NCI-H1930 (cell line): ENCODE results near the gene MED15.
"Not testable (repeated sequence)": the region's sequence is repeated elsewhere in the genome, so short reads cannot be mapped to it uniquely, and the experiment has no call there.

ENCODE experiments used
- DNase-seq, 2 experiments: peaks; one replicate each; lab custom pipeline; 2025; lab: John Stamatoyannopoulos, UW

MED15 gene

GRCh38 chr22:20604092-20604747 is 96.8 kb downstream of the MED15 start:
- no peak for DNase-seq

- DNase-seq = no peak
These were observed 97.4 kb downstream of the MED15 start for GRCh38 chr22:20604776-20605221.

GRCh38 chr22:20605328-20605727 is 97.9 kb downstream of the MED15 start:
- DNase-seq = no peak

- peak; percentile 22 to 49 for DNase-seq
These were observed 98.8 kb downstream of the MED15 start for GRCh38 chr22:20606041-20606783.

GRCh38 chr22:20606784-20607128 is 99.3 kb downstream of the MED15 start:
- DNase-seq = no peak

DNA sequence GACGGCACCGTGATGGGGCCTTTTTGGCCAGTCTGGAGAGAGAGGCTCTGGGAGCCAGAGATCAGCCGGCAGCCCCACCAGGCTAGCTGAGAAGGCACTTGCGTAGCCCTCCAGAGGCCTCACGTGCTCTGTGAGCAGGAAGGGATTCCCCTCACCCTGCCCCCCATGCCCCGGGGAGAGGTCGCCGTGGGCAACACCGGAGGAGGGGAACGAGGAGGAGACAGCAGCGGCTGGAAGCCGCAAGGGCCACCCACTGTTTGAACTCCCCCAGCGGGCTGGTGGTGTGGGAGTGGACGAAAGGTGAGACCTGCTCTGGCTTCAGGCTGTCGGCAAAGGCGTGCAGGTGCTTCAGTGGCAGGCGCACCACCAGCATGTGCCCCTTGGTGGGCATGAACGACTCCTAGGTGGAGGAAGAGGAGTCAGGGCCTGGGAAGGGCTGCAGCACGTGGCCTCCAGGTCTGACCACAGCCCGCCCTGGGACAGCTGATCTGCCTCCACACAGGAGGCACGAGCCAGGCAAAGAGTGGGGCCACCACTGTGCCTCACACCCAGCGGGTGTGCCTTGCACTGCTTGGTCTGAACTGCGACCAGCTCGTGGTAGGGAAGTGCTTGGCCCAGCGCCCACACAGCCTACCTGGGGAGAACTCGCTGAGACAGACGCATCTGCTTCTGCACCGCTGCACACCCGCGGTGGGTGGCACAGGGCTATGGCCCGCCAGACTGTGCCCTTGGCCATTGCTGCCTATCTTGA is 99.9 kb downstream of the MED15 start:
- no peak for DNase-seq

DNA sequence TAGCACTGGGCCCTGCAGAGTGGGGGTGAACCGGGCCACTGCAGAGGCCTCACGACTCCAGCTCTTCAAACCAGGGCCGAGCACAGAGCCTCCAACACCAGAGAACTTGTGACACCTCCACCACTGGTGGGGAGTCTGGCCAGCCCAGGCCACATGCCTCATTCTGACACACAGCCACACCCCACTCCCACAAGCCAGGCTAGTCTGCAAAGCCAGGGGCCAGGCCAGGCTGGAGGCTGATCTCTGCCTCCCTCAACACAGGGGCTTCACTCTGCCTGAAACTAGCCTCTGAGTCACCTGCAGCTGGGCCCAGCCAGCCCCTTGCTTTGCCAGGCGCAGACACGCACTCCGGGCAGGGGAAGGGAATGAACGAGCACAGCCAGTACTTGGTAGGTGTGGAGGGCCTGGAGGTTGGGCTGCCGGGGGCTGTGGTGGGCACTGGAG is 102.9 kb downstream of the MED15 start:
- DNase-seq = no peak

DNA sequence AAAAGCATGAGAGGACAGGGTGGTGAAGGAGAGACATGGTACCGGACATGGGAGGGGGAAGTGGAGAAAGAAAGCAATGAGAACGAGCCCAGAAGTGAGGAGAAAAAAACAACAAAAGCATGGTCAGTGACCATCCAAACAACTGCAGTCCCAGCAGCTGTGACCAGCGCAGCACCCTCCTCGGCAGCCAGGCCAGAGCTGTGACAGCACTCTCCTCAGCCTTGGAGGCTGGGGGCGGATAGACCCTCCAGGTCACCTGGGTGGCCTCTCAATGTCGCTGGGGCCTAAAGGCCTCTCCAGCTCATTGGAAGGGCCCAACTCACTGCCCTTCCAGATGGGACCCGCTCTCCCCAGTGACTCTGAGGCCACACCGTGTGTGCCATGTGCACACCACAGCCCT is 103.3 kb downstream of the MED15 start:
- DNase-seq = no peak

GRCh38 chr22:20611418-20611817 is 104.0 kb downstream of the MED15 start:
- no peak for DNase-seq

DNA sequence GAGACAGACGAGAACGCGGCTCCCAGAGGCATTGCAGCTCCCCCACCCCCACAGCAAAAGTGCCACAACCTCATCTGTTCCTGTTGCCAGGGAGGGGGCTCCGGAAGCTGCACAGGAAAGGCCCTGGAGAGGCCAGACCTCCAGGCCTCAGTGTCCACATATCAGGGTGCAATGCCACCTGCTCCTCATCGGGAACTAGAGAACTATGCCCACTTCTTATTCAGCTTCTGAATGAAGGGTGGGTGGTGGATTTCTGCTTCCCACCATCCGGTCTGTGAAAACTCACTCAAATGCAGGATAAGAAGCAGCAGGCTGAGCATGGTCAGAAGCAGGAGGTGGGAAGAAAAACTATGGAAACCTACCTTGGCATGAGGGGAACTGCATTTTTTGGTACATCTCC is 105.9 kb downstream of the MED15 start:
- DNase-seq = no peak

GRCh38 chr22:20615021-20615420 is 107.6 kb downstream of the MED15 start:
- DNase-seq = no peak

DNA sequence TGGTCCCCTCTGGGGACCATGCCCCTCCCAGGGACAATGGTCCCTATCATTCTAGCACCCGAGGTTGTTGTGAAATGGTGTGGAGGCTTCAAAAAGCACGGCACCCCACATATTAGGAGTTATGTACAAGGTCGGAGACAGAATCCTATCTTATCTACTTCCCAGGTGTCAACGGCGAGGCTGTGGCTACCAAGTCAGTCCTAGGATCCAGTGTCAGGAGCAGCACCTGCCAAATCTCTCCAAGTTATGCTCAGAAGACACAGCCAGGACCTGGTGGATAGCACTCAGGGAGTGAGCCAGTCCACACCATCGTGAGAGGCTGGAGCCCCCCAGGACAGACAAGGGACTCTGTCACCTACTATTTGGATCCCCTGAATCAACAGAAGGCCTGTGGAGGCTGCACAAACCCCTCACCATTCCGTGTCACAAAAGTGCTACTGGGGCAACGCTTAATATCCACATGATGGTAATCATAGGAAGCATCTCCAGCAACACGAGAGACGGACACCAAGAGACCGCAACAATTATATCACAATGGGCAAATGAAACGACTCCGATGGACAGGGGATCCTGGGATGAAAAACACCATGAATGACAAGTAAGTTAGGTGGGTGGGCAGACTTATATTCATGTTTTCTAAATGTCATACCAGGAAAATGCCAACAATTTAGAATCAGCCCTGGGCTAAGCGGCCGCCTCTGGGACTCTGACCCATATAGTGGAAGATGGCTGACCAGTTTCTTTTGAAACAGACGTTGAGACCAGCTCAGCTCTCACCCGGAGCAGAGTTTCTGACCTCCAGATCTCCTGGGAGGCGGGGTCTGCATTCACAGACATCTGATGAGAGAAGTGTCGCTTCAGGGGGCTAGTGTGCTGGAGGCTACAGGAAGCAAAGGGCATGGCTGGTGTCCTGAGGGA is 108.4 kb downstream of the MED15 start:
- DNase-seq = no peak

- no peak for DNase-seq
These were observed 109.1 kb downstream of the MED15 start for GRCh38 chr22:20616451-20617043.

GRCh38 chr22:20618488-20618887 is 111.1 kb downstream of the MED15 start:
- DNase-seq = no peak

- DNase-seq = no peak
These were observed 111.9 kb downstream of the MED15 start for GRCh38 chr22:20619045-20619892.

DNA sequence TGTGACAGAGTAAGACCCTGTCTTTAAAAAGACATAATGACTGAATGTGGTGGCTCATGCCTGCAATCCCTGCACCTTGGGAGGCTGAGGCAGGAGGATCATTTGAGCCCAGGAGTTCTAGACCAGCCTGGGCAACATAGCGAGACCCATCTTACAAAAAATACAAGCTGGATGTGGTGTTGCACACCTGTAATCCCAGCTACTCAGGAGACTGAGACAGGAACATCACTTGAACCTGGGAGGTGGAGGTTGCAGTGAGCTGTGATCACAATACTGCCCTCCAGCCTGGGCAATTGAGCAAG is 112.4 kb downstream of the MED15 start:
- not testable (repeated sequence) for DNase-seq

GRCh38 chr22:20621162-20621561 is 113.8 kb downstream of the MED15 start:
- no peak for DNase-seq

- no peak for DNase-seq
These were observed 115.4 kb downstream of the MED15 start for GRCh38 chr22:20622650-20623339.

DNA sequence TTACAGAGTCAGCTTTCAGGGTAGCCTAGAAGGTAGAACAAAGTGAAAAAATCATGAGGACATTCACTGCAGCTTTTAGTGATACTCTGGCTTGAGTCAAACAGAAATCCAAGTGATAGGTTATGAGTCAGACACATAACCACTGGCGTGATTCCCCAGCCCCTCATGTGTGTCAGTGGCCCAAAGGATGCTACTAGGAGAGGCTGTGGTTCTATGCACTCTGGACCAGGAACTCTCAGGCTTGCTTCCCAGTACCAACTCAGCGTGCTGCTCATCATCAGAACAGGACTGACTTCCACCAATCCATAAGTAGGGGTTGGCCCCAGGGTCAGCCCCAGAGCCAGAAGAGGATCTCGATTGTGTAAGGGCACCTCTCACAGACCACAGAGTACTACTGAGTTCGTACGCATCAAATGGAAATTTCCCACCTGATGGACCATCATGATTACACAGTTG is 116.8 kb downstream of the MED15 start:
- no peak for DNase-seq

GRCh38 chr22:20625270-20625669 is 117.9 kb downstream of the MED15 start:
- DNase-seq = no peak
